HTR-8/SVneo (cell line): ENCODE measurements around the gene TMPRSS11B.
"Not testable (repeated sequence)": the region's sequence is repeated elsewhere in the genome, so short reads cannot be mapped to it uniquely, and the experiment has no call there.

Experiments
- DNase-seq: peaks from one replicate; pipeline ENCODE4 v3.0.0; 2011; ENCODE audit warnings: low spot score, mixed read lengths; ENCODE audit not compliant: insufficient read length
- FAIRE-seq: peaks from 2 replicates; lab custom pipeline; 2011; peaks lifted over from hg19 to GRCh38; lab: Jason Lieb, UNC

The TMPRSS11B gene

GRCh38 chr4:68240620-68241019 lies 4.9 kb downstream of the TMPRSS11B start:
- no peak for DNase-seq
- FAIRE-seq, result no peak

GRCh38 chr4:68228568-68228967 lies 16.9 kb downstream of the TMPRSS11B start:
- FAIRE-seq (no peak), DNase-seq (no peak)

GRCh38 chr4:68218044-68218443 lies 27.4 kb downstream of the TMPRSS11B start:
- DNase-seq (no peak), FAIRE-seq (no peak)

GRCh38 chr4:68216501-68216900 lies 29.0 kb downstream of the TMPRSS11B start:
- no peak for DNase-seq

GRCh38 chr4:68209003-68209402 lies 36.5 kb downstream of the TMPRSS11B start:
- FAIRE-seq (no peak), DNase-seq (no peak)

More at GRCh38 chr4:68216501-68216900, 29.0 kb downstream of the TMPRSS11B start:
- FAIRE-seq, result no peak

GRCh38 chr4:68194305-68194704 lies 51.2 kb downstream of the TMPRSS11B start:
- not testable (repeated sequence) for FAIRE-seq, DNase-seq

GRCh38 chr4:68193194-68193593 lies 52.3 kb downstream of the TMPRSS11B start:
- DNase-seq (no peak), FAIRE-seq (no peak)

GRCh38 chr4:68187145-68187544 lies 58.3 kb downstream of the TMPRSS11B start:
- no peak for DNase-seq
- FAIRE-seq, result no peak

GRCh38 chr4:68184923-68185322 lies 60.6 kb downstream of the TMPRSS11B start:
- no peak for FAIRE-seq
- no peak for DNase-seq

GRCh38 chr4:68183417-68183816 lies 62.1 kb downstream of the TMPRSS11B start:
- FAIRE-seq (no peak), DNase-seq (no peak)

- no peak for FAIRE-seq
- DNase-seq, result no peak
Observed at GRCh38 chr4:68182382-68182820, 63.1 kb downstream of the TMPRSS11B start.

GRCh38 chr4:68180849-68181526 lies 64.5 kb downstream of the TMPRSS11B start:
- DNase-seq (no peak), FAIRE-seq (no peak)

- FAIRE-seq (no peak), DNase-seq (no peak)
Observed at GRCh38 chr4:68176904-68177303, 68.6 kb downstream of the TMPRSS11B start.
